Measurements from ENCODE around the gene CNKSR3.

The CNKSR3 gene

DNA sequence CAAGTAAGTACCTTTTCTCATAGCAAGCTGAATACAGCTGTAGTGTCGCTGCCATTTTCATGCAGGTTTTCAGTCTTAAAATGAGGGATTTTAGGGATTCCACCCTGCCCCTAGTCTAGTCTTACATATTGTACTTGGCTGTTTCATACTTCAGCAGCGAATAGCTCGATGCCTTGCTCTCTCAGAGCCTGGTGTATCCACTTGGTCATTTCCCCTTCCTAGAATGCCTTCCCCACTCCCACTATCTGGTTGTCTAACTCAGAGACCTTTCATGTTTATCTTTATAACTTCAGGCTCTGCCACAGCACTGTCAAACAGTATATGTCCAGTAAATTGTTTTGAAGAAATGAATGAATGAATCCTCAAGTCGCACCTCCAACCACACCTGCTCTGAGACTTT, 132.8 kb downstream of the CNKSR3 start:
- DNase-seq: no peak

- DNase-seq: no peak
These were observed 136.5 kb downstream of the CNKSR3 start for GRCh38 chr6:154373971-154374370.

DNA sequence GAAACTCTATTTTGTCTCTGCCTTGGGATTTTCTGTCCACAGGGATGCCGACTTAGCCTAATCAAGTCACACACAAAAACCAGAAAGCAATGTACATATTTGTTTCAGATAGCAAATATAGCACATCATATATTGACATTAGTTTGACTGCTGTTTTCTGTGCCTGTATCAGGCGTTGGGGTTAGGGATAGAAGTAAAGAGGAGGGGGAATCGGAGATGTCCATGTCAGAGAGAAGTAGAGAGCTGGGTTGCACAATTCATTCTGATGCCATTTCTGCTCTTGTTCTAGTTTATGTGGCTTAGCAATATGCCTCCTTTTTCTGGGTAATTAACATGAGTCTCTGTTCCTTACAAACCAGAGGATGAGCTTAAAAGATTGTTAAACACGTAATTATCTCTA, 139.2 kb downstream of the CNKSR3 start:
- DNase-seq: no peak

DNA sequence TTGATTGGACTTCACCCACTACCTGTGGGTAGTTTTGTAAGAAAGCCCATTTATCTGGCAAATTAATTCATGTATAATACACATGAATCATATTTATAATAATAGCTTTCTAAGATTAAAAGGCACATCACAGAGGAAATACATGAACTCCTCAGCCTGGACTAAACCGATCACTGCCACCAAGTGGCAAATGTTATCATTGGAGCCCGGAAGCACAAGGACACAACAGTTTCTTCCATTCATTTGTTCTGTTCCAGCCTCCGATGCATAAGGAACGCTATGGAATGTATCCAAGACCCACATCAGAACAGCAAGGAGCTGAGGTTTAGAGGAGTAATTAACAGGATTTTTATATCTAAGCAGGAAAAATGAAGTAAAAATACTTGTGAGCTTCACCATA, 139.9 kb downstream of the CNKSR3 start:
- DNase-seq: no peak

DNA sequence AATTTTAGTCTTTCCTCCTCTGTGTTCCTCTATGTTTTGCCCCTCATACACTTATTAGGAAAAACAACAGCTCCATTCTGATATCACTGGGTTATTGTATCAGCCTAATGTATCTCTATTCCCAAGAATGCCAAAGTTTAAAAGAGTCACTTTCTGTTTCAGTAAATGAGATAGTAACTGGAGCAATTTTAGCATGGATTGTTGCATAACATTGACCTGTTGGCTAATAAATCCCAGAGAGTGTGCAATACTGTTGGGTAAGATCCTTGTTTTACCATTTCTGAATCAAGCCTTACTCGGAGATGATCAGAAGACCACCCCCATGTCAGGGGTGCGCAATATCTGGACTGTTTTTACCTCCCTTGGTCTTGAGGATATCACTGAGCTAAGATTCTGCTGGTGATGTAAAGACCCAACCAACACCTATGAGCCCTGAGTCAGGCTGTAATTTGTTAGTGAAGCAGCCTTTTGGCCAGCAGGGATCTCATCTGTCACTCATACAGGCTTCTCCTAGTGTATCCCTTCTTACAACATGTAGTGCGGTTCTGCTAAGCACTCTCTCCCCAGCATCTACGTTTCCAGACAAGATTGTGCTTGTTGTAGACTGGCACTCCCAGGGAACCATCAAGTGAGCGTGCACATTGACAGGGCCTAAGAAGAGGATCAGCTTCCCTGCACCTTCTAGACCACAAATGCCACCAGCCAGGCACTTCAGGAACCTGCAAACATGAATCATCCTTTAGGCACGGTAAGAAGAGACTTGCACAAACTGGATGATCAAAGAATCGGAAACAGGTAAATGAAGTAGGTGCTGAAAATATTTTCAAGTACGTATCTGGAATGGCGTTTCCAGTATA, 142.4 kb downstream of the CNKSR3 start:
- DNase-seq: no peak

- no peak for DNase-seq
These were observed 143.1 kb downstream of the CNKSR3 start for GRCh38 chr6:154367336-154367735.

DNA sequence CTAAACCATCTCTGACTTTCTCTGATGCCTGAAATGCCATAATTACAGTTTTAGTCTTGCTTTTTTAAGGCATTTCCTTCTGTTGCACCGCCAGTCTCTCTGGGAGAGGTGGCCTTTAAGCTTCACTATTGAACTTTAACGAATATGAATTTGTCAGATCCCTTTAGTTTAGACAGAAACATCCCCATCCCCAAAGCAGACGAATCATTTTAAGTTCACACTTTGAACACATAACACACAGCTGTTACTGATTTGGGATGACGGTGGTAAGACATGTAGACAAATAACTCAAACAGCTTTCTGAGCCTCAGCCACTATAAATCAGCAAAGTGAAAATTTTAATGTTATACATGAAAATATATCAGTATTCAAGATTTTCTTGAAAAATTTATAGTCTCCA, 146.7 kb downstream of the CNKSR3 start:
- DNase-seq: no peak

DNA sequence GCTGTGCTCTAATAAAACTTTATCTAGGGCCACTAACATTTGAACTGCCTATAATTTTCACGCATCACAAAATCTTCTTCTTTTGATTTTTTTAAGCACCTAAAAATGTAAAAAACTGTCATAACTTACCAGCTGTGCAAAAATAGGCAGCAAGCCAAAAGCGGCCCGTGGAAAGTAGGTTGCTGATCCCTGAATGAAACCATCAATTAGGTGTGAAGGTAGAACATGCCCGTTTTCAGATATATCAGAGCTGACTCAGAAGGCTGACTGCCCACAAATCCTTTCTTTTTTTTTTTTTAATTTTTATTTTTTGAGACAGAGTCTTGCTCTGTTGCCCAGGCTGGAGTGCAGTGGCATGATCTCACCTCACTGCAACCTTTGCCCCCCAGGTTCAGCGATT, 149.0 kb downstream of the CNKSR3 start:
- DNase-seq: no peak

- DNase-seq: no peak
These were observed 150.0 kb downstream of the CNKSR3 start for GRCh38 chr6:154360476-154360875.

DNA sequence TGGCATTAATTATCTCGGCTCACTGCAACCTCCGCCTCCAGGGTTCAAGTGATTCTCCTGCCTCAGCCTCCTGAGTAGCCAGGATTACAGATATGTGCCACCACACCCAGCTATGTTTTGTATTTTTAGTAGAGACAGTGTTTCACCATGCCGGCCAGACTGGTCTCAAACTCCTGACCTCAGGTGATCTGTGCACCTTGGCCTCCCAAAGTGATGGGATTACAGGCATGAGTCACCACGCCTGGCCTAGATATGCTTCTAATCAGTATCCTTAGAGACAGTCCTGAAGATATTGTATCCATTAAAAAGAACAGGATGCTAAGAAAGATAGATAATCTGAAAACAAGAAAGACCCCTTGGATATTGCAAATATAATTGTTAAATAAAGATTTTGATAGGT, 150.8 kb downstream of the CNKSR3 start:
- DNase-seq: no peak

GRCh38 chr6:154359161-154359574, 151.3 kb downstream of the CNKSR3 start:
- no peak for DNase-seq

DNA sequence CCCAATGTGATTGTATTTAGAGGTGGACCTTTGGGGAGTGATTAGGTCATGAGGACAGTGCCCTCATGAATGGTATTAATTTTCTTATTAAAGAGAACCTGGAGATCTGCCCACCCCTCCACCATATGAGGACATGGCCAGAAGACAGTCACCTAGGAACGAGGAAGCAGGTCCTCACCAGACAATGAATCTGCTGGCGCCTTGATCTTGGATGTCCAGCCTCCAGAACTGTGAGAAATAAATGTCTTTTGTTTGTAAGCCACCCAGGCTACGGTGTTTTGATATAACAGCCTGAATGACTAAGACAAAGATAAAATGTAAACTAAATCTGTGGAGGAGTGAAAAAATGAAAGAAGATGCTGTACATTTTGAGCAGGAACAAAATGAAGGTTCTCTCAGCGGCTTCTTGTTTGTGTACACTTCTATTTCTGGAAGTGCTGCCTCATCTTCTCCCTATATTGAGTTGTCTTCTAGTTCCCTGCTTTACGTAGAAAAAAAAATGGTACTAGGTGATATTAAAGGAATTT, 152.4 kb downstream of the CNKSR3 start:
- no peak for DNase-seq

DNA sequence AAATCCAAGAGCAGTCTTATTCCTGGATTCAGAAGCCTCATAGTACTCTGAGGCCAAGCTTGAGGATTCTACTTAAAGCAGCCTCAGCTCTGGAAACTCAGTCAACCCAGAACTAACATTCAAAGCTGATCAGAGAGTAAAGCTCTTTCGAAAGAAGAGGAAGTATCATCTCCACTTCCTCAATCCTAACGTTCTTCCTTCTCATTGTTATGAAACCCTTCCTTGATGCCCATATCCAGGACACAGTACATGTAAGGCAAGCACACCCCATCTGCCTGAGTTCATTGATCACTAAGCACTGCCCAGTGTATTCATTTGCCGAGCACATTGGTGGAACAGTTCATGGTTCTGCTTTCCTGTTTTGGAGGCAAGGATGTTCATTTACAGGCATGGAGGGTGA, 153.8 kb downstream of the CNKSR3 start, which contains the start of gene IPCEF1:
TSS of gene IPCEF1 (minus strand) at position 114 of the 400 bp plus-strand sequence. CDS start 90,856 bp downstream, outside the sequence.
- no peak for DNase-seq

- no peak for DNase-seq
These were observed 154.4 kb downstream of the CNKSR3 start for GRCh38 chr6:154356113-154356512.

DNA sequence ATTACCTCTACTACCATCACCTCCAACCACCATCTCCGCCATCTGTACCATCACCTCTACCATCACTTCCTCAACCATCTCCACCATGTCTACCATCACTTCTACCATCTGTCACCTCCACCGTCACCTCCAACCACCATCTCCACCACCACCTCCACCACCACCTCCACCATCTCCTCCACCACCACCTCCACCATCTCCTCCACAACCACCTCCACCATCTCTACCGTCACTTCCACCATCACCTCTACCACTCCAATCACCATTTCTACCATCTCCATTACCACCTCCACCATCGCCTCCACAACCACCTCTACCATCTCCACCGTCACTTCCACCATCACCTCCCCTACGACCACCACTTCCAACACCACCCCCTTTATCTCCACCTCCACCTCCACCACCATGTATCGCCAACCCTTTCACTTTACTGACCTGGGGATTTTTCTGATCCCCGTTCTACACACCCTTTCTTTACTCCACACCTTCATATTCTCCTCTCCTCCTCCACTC, 156.2 kb downstream of the CNKSR3 start:
- no peak for DNase-seq

DNA sequence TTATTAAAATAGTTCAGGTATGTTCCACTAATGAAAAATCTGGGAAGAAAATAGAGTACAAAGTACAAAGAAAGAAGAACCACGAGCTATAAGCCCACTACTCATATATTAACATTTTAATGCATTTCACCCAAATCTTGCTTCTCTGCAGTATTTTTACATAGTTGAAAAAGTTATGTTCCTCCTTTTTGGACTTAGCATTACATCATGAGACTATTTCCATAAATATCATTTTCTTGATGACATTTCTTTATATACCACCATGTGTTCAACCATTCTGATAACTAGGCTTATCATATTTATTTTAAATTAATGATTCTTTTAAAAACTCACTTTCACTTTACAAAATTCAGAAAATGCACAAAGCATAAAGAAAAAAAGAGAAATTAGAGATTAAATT, 156.9 kb downstream of the CNKSR3 start:
- no peak for DNase-seq

DNA sequence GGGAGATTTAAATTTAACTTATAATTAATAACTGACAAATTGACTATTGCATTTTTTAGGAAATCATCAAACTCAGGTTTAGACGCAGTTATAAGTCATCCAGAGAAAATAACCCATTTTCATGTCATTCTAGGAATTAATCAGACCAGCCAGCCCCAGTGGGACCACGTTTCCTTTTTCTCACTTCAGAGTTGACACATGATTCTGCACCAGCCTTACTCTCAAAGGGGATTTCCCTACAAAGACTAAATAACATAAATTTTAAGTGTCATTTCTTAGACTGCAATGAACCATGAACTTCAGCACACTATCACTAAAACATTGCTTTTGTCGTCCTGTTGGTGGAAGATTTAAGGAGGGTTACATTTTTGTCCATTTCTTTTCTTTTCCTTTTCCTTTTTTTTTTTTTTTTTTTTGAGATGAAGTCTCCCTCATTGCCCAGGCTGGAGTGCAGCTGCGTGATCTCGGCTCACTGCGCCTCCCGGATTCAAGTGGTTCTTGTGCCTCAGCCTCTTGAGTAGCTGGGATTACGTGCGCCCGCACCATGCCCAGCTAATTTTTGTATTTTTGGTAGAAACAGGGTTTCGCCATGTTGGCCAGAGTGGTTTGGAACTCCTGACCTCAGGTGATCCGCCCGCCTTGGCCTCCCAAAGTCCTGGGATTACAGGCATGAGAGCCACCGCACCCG, 157.4 kb downstream of the CNKSR3 start:
- no peak for DNase-seq

- no peak for DNase-seq
These were observed 160.2 kb downstream of the CNKSR3 start for GRCh38 chr6:154350293-154350692.

- DNase-seq: no peak
These were observed 162.5 kb downstream of the CNKSR3 start for GRCh38 chr6:154347981-154348380.

DNA sequence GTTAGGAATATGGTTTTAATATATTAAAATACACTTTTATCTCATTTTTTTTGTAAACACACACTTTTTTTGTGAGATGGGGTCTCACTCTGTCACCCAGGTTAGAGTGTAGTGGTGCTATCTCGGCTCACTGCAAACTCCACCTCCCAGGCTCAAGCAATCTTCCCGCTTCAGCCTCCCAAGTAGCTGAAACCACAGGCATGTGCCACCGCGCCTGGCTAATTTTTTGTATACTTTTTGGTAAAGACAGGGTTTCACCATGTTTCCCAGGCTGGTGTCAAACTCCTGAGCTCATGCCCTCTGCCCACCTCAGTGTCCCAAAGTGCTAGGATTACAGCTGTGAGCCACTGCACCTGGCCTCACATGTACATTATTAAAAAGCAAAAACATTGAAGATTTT, 164.7 kb downstream of the CNKSR3 start:
- no peak for DNase-seq

DNA sequence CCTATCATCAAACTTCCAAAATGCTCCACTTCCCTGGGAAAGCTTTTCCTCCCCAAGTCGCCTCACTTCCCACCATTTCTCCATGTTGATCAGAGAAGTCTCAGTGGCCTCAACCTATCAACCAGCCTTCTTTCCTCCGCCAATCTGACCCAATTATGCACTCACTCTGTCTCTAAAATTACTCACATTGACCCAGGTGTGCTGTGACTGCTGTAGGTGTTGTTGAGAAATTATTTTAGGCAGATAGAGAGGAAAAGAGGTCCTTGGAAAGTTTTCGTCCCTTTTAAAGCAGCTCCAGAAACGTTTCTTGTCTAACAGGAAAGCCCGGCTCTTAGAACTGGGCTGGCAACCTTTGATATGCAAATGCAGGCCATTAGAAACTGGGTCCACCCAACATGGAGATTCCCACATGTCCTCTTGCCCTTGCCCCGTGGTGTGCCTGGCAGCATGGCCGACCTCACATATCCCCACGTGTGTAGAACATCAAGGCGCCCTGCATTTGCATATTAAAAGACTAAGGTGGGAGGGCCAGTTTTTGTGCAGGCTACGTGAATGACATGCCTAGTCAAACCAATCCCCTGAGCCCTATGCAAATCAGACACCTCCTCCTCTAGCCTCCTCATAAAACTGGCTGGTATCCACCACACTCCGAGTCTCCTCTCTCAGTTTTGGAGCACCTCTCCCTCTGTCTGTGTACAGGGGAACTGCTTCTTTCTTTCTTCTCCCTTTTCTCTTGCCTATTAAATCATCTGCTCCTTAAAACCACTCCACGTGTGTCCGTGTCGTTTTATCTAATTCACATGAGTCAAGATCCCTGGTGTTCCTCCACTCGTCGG, 166.8 kb downstream of the CNKSR3 start:
- peak; percentile 91 for DNase-seq

DNA sequence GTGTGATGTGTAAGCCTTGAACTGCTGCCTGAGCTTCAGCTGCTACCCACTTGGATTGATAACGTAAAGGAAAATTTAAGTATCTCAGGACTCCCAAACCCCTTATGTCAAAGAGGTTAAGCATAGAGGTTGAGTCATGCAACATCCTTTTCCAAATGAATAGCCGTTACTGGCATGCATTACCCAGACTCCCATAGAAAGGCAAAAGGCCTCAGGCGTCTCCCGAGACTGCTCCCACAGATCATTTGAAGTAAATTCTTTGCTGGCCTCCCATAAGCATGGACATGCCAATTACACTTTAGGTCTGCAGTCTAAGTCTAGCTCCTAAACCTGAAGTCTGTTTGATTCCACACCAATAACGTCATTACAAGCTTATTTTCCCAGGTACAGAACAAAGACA, 168.6 kb downstream of the CNKSR3 start:
- DNase-seq: no peak

DNA sequence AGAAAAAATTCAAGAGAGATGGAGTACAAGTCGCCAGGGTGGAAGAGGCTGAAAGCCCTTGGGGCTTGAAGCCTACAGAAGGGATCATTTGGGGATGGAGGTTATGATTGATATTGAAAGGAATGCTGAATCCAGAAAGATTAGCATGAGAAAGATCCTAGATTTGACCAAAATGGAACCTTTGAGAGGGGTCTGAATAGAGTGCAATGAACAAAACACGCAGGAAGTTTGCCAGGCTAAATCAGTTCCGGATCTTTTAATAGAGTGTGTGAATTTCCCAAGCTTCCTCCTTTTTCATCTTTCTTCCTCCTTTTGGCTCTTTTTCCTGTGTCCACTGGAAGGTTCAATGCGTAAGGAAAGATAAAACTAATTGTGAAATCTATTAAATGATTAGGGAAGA, 169.1 kb downstream of the CNKSR3 start:
- DNase-seq: no peak

All from NCI-H2029 treated with DMSO at 0.1 percent for 48 hours (cell line).